ENCODE data around the gene CDKN1A. TPM values are rescaled to one million over a fixed set of nuclear protein-coding genes. Genes with fewer than 3 reads are reported as not detected.
"Not testable (repeated sequence)": the region's sequence is repeated elsewhere in the genome, so short reads cannot be mapped to it uniquely, and the experiment has no call there.

CDKN1A gene
- total RNA-seq, 1 donor from 2014 or later: 45.3 TPM

- Mint-ChIP-seq H3K27ac (no peak overlapping the region), H3K4me1 (ENCODE audit: low read depth) (no peaks in the 10 kb centered on the region), H3K36me3 (ENCODE audit: low read depth) (no peaks in the 10 kb centered on the region), H3K9me3 (no peaks in the 10 kb centered on the region), H3K27me3 (ENCODE audit: low read depth) (peaks cover 1% of the 10 kb centered on the region), H3K4me3 (ENCODE audit: low read depth) (no peak overlapping the region)
- DNase-seq (ENCODE audit: low spot score): no peak
- intact Hi-C loops (cut with micrococcal nuclease): no loop called here
Observed at GRCh38 chr6:36642913-36643817, 35.3 kb upstream of the CDKN1A start.

GRCh38 chr6:36643977-36644376, 34.5 kb upstream of the CDKN1A start:
- H3K36me3 Mint-ChIP-seq (ENCODE audit: low read depth): no peaks in the 10 kb centered on the region
- peaks cover 4% of the 10 kb centered on the region for H3K27me3 Mint-ChIP-seq (ENCODE audit: low read depth)
- H3K4me3 Mint-ChIP-seq (ENCODE audit: low read depth): no peak overlapping the region
- no peaks in the 10 kb centered on the region for H3K9me3 Mint-ChIP-seq
- H3K4me1 Mint-ChIP-seq (ENCODE audit: low read depth): no peaks in the 10 kb centered on the region
- intact Hi-C loops (cut with micrococcal nuclease): no loop called here
- no peak overlapping the region for H3K27ac Mint-ChIP-seq
- no peak for DNase-seq (ENCODE audit: low spot score)

- Mint-ChIP-seq H3K27ac (no peak overlapping the region), H3K27me3 (ENCODE audit: low read depth) (peaks cover 13% of the 10 kb centered on the region), H3K4me1 (ENCODE audit: low read depth) (no peaks in the 10 kb centered on the region), H3K4me3 (ENCODE audit: low read depth) (no peak overlapping the region), H3K36me3 (ENCODE audit: low read depth) (no peaks in the 10 kb centered on the region), H3K9me3 (no peaks in the 10 kb centered on the region)
- no peak for DNase-seq (ENCODE audit: low spot score)
- intact Hi-C loops (cut with micrococcal nuclease): no loop called here
Observed at GRCh38 chr6:36649086-36649485, 29.4 kb upstream of the CDKN1A start.

GRCh38 chr6:36649701-36650484, 28.6 kb upstream of the CDKN1A start:
- Mint-ChIP-seq H3K36me3 (ENCODE audit: low read depth) (no peaks in the 10 kb centered on the region), H3K9me3 (no peaks in the 10 kb centered on the region), H3K4me3 (ENCODE audit: low read depth) (no peak overlapping the region), H3K27ac (no peak overlapping the region), H3K27me3 (ENCODE audit: low read depth) (peaks cover 15% of the 10 kb centered on the region), H3K4me1 (ENCODE audit: low read depth) (peaks cover under 1% of the 10 kb centered on the region)
- DNase-seq (ENCODE audit: low spot score): no peak
- intact Hi-C loops (cut with micrococcal nuclease): no loop called here

- Mint-ChIP-seq H3K9me3 (no peaks in the 10 kb centered on the region), H3K27me3 (ENCODE audit: low read depth) (peaks cover 21% of the 10 kb centered on the region), H3K27ac (no peak overlapping the region), H3K4me3 (ENCODE audit: low read depth) (no peak overlapping the region), H3K4me1 (ENCODE audit: low read depth) (peaks cover 5% of the 10 kb centered on the region), H3K36me3 (ENCODE audit: low read depth) (no peaks in the 10 kb centered on the region)
- intact Hi-C loops (cut with micrococcal nuclease): no loop called here
- no peak for DNase-seq (ENCODE audit: low spot score)
Observed at GRCh38 chr6:36650848-36651478, 27.6 kb upstream of the CDKN1A start.

GRCh38 chr6:36651659-36652379, 26.7 kb upstream of the CDKN1A start:
- intact Hi-C loops (cut with micrococcal nuclease): no loop called here
- no peak overlapping the region for H3K27ac Mint-ChIP-seq
- peaks cover 25% of the 10 kb centered on the region for H3K27me3 Mint-ChIP-seq (ENCODE audit: low read depth)
- H3K9me3 Mint-ChIP-seq: no peaks in the 10 kb centered on the region
- DNase-seq (ENCODE audit: low spot score): no peak
- no peak overlapping the region for H3K4me3 Mint-ChIP-seq (ENCODE audit: low read depth)
- H3K4me1 Mint-ChIP-seq (ENCODE audit: low read depth): peaks cover 5% of the 10 kb centered on the region
- H3K36me3 Mint-ChIP-seq (ENCODE audit: low read depth): no peaks in the 10 kb centered on the region

- H3K4me1 Mint-ChIP-seq (ENCODE audit: low read depth); H3K36me3 Mint-ChIP-seq (ENCODE audit: low read depth); intact Hi-C loops (cut with micrococcal nuclease); H3K4me3 Mint-ChIP-seq (ENCODE audit: low read depth); H3K27ac Mint-ChIP-seq; H3K9me3 Mint-ChIP-seq; DNase-seq (ENCODE audit: low spot score): not testable (repeated sequence)
- peaks cover 37% of the 10 kb centered on the region for H3K27me3 Mint-ChIP-seq (ENCODE audit: low read depth)
Observed at GRCh38 chr6:36654469-36654868, 24.0 kb upstream of the CDKN1A start.

GRCh38 chr6:36655085-36655724, 23.3 kb upstream of the CDKN1A start:
- Mint-ChIP-seq H3K27me3 (ENCODE audit: low read depth) (peaks cover 41% of the 10 kb centered on the region), H3K36me3 (ENCODE audit: low read depth) (no peaks in the 10 kb centered on the region), H3K4me1 (ENCODE audit: low read depth) (peaks cover 5% of the 10 kb centered on the region), H3K4me3 (ENCODE audit: low read depth) (no peak overlapping the region), H3K27ac (no peak overlapping the region), H3K9me3 (no peaks in the 10 kb centered on the region)
- intact Hi-C loops (cut with micrococcal nuclease): no loop called here
- no peak for DNase-seq (ENCODE audit: low spot score)

GRCh38 chr6:36656441-36656840, 22.1 kb upstream of the CDKN1A start:
- Mint-ChIP-seq H3K9me3 (no peaks in the 10 kb centered on the region), H3K4me3 (ENCODE audit: low read depth) (no peak overlapping the region), H3K4me1 (ENCODE audit: low read depth) (peaks cover 5% of the 10 kb centered on the region), H3K27me3 (ENCODE audit: low read depth) (peaks cover 42% of the 10 kb centered on the region), H3K36me3 (ENCODE audit: low read depth) (no peaks in the 10 kb centered on the region), H3K27ac (no peak overlapping the region)
- intact Hi-C loops (cut with micrococcal nuclease): no loop called here
- DNase-seq (ENCODE audit: low spot score): no peak

GRCh38 chr6:36657271-36657670, 21.2 kb upstream of the CDKN1A start:
- Mint-ChIP-seq H3K4me1 (ENCODE audit: low read depth) (peaks cover 5% of the 10 kb centered on the region), H3K9me3 (no peaks in the 10 kb centered on the region), H3K27ac (no peak overlapping the region), H3K36me3 (ENCODE audit: low read depth) (no peaks in the 10 kb centered on the region), H3K27me3 (ENCODE audit: low read depth) (peaks cover 42% of the 10 kb centered on the region), H3K4me3 (ENCODE audit: low read depth) (no peak overlapping the region)
- intact Hi-C loops (cut with micrococcal nuclease): no loop called here
- no peak for DNase-seq (ENCODE audit: low spot score)

GRCh38 chr6:36657942-36658544, 20.5 kb upstream of the CDKN1A start:
- intact Hi-C loops (cut with micrococcal nuclease): no loop called here
- H3K36me3 Mint-ChIP-seq (ENCODE audit: low read depth): no peaks in the 10 kb centered on the region
- no peak overlapping the region for H3K27ac Mint-ChIP-seq
- DNase-seq (ENCODE audit: low spot score): no peak
- H3K4me3 Mint-ChIP-seq (ENCODE audit: low read depth): no peak overlapping the region
- H3K9me3 Mint-ChIP-seq: no peaks in the 10 kb centered on the region
- H3K4me1 Mint-ChIP-seq (ENCODE audit: low read depth): peaks cover 8% of the 10 kb centered on the region
- H3K27me3 Mint-ChIP-seq (ENCODE audit: low read depth): peaks cover 42% of the 10 kb centered on the region

GRCh38 chr6:36659271-36659670, 19.2 kb upstream of the CDKN1A start:
- no peaks in the 10 kb centered on the region for H3K36me3 Mint-ChIP-seq (ENCODE audit: low read depth)
- H3K4me3 Mint-ChIP-seq (ENCODE audit: low read depth): no peak overlapping the region
- peaks cover 37% of the 10 kb centered on the region for H3K27me3 Mint-ChIP-seq (ENCODE audit: low read depth)
- peaks cover 10% of the 10 kb centered on the region for H3K4me1 Mint-ChIP-seq (ENCODE audit: low read depth)
- intact Hi-C loops (cut with micrococcal nuclease): no loop called here
- DNase-seq (ENCODE audit: low spot score): no peak
- no peak overlapping the region for H3K27ac Mint-ChIP-seq
- no peaks in the 10 kb centered on the region for H3K9me3 Mint-ChIP-seq
